Lung (tissue), 12 donors: Measurements from ENCODE around the gene RCL1. TPM values are rescaled to one million over a fixed set of nuclear protein-coding genes. Genes with fewer than 3 reads are reported as not detected.

Experiments used
- ATAC-seq: fragments of 200-7000 bp; cut with Tn5 transposase; one replicate; pipeline ENCODE4 v1.9.1; 2020; ENCODE audit warnings: moderate number of reproducible peaks; ENCODE audit not compliant: insufficient read depth, low FRiP score
- DNase-seq, 3 donors: peaks; one replicate each; pipeline ENCODE4 v3.0.0-alpha.2; 2013 to 2017
- H3K27ac ChIP-seq, 2 donors: one replicate each; pipeline ENCODE4 v1.5.1; 2013; ENCODE audit warnings: mild to moderate bottlenecking in 2 of 2, moderate library complexity in 2 of 2, control low read depth in 1 of 2, inconsistent platforms in 1 of 2, low read depth in 1 of 2, low read length in 1 of 2
- H3K27me3 ChIP-seq, 3 donors: one replicate each; pipeline ENCODE4 v1.5.1; 2013; ENCODE audit warnings: low read length in 2 of 3; ENCODE audit not compliant: control insufficient read depth in 3 of 3, insufficient read depth in 3 of 3
- H3K36me3 ChIP-seq, 4 donors: one replicate each; pipeline ENCODE4 v1.5.1; 2013; ENCODE audit warnings: low read length in 4 of 4, mild to moderate bottlenecking in 1 of 4, moderate library complexity in 1 of 4; ENCODE audit not compliant: control insufficient read depth in 4 of 4, insufficient read depth in 4 of 4
- H3K4me1 ChIP-seq, 5 donors: one replicate each; pipeline ENCODE4 v1.5.1; 2013; ENCODE audit warnings: low read length in 5 of 5, mild to moderate bottlenecking in 2 of 5, moderate library complexity in 1 of 5; ENCODE audit not compliant: control insufficient read depth in 5 of 5, insufficient read depth in 5 of 5
- H3K4me3 ChIP-seq: one replicate; pipeline ENCODE4 v1.5.1; 2013; ENCODE audit warnings: mild to moderate bottlenecking, control low read depth, moderate library complexity
- H3K9ac ChIP-seq, 2 donors: one replicate each; pipeline ENCODE4 v1.5.1; 2013; ENCODE audit warnings: low read length in 2 of 2, control low read depth in 1 of 2; ENCODE audit not compliant: insufficient read depth in 1 of 2
- H3K9me3 ChIP-seq, 4 donors: one replicate each; pipeline ENCODE4 v1.5.1; 2013; ENCODE audit warnings: low read length in 3 of 4, mild to moderate bottlenecking in 1 of 4, moderate library complexity in 1 of 4; ENCODE audit not compliant: control insufficient read depth in 4 of 4, insufficient read depth in 3 of 4
- WGBS, 2 donors: extraction: QIAGEN DNeasy Blood & Tissue Kit; methylation state at CpG; one replicate each; pipeline ENCODE4 v1.1.7; 2013; 5-methylcytosine and 5-hydroxymethylcytosine counted together
- polyA plus RNA-seq, 2 donors: library from polyadenylated mRNA; stranded (reverse); fragments of 200-250 nt; gene quantifications; one replicate each; pipeline ENCODE4 v1.2.1, GENCODE V29; 2013
- total RNA-seq, 2 donors: library from RNA; depleted of rRNA in 1 of 2; stranded (reverse); fragments of >200 nt in 1 of 2; gene quantifications; one replicate each; pipeline ENCODE4 v1.2.1, GENCODE V29; 2014 to 2021
- TF ChIP-seq, protein P1 (sequence below): IDR thresholded peaks from 2 replicates; pipeline ENCODE4 v1.5.1; 2012; ENCODE audit warnings: mild to moderate bottlenecking; ENCODE audit errors: control extremely low read depth, extremely low read depth
- donor health status: control.
- donor health status: control.
- donor health status: Bipolar disorder and iron deficiency.
- donor health status: healthy.
- donor health status: DM: yes; HTN: yes; CAD: no.

Gene RCL1
- total and polyA plus RNA-seq, 4 donors = 14.8 to 62.2 (median 23.4) TPM

DNA sequence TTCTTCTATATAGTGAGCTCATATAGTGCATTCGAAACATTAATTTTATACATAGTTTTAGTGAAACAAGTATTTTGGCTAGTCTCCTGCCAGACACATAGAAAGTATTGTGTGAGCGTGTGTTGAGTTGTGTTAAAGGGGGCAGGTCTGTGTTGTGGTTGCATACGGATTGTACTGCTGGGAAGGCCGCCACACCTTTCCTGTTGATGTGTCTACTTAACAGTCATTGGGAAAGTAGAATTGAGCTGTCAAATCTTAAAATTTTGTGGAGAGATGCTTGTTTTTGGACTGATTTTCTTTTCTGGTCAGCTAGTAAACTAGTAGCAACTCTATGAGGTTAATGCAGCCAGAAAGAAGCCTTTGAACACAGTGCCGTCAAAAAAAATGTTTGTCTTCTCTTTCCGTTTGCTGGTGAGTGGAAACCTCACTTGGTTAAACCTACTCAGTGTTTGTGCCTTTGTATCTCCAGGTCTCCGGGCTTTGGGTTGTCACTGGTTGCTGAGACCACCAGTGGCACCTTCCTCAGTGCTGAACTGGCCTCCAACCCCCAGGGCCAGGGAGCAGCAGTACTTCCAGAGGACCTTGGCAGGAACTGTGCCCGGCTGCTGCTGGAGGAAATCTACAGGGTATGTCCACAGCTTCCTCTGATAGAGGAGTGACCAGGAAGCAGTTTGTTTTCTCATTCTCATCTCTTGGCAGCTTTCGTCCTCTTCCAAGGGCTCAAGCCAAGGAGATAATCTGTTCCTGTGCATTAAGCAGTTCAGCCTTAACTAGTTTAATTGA, 51.5 kb downstream of the RCL1 start:
- Histone ChIP-seq H3K4me1 (peaks cover 0 to 3% (median 0%) of the 10 kb centered on the region in 5 donors), H3K27me3 (no peaks in the 10 kb centered on the region), H3K4me3 (no peak overlapping the region), H3K9ac (no peak overlapping the region), H3K36me3 (peaks cover 15 to 29% (median 19%) of the 10 kb centered on the region in 4 donors), H3K9me3 (no peaks in the 10 kb centered on the region), H3K27ac (peak overlapping the region in 1 of 2 donors; percentile 57)
- WGBS, 2 donors = 71 to 73% methylated on average over 9 of the region's 9 CpGs
- no peak for DNase-seq
- TF ChIP-seq, protein P1, sequence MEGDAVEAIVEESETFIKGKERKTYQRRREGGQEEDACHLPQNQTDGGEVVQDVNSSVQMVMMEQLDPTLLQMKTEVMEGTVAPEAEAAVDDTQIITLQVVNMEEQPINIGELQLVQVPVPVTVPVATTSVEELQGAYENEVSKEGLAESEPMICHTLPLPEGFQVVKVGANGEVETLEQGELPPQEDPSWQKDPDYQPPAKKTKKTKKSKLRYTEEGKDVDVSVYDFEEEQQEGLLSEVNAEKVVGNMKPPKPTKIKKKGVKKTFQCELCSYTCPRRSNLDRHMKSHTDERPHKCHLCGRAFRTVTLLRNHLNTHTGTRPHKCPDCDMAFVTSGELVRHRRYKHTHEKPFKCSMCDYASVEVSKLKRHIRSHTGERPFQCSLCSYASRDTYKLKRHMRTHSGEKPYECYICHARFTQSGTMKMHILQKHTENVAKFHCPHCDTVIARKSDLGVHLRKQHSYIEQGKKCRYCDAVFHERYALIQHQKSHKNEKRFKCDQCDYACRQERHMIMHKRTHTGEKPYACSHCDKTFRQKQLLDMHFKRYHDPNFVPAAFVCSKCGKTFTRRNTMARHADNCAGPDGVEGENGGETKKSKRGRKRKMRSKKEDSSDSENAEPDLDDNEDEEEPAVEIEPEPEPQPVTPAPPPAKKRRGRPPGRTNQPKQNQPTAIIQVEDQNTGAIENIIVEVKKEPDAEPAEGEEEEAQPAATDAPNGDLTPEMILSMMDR = no peak
- ATAC-seq = no peak

DNA sequence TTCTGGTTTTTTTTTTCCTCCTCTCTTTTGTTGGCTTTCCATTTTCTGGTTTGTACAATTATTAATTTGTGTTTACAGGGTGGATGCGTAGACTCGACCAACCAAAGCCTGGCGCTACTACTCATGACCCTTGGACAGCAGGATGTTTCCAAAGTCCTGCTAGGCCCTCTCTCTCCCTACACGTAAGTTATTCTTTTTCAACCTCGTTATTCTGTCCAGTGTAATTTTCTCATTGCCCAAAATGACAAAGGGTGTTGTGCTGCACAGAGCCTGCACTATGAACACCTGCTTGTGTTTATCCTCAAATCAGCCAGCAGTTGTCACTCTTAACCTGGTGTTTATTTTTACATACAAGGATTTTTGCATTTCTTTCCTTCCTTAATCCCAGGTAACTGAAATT, 56.6 kb downstream of the RCL1 start:
- peaks cover 0 to 8% (median 0%) of the 10 kb centered on the region in 5 donors for H3K4me1 ChIP-seq
- peaks cover 14 to 31% (median 28%) of the 10 kb centered on the region in 4 donors for H3K36me3 ChIP-seq
- H3K9me3 ChIP-seq = no peaks in the 10 kb centered on the region
- no peaks in the 10 kb centered on the region for H3K27me3 ChIP-seq
- no peak overlapping the region for H3K27ac ChIP-seq
- H3K9ac ChIP-seq = no peak overlapping the region
- H3K4me3 ChIP-seq = no peak overlapping the region
- no peak for DNase-seq
- TF ChIP-seq, protein P1 = no peak
- 85 to 87% methylated on average over 5 of the region's 5 CpGs for WGBS, 2 donors
- no peak for ATAC-seq

DNA sequence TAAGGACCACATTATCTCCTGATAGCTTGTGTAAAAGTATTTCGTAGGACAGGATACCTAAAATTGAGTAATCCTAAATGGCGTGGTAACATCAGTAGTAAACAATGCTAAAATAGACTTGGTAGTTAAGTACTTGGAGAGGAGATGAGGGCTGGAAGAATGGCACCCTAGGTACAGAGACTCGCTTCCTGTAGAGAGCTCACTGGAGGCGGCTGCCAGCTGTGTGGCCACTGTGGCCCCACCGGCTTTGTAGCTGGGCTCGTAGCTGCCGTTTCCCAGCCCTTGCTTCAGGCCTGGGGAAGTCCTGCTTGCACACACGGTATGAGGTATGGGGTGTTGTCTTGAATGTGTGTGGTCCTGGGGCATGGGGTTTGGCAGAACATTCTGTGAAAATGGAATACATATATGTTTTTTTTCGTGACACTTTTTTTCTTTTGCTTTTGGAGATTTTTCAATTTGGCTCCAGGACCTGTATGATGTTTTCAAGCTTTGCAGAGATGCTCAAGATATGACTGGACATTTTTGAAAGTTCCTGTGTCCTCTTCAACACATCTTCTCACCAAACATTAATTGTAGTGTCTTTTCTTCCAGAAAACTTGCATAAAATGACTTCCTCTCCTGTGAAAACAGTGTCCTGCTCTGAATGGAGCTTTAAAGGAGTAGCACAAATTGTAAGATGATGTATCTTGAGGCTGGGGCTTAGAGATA, 58.0 kb downstream of the RCL1 start:
- peaks cover 0 to 8% (median 0%) of the 10 kb centered on the region in 5 donors for H3K4me1 ChIP-seq

More for the DNA sequence above, 58.0 kb downstream of the RCL1 start:
- Histone ChIP-seq H3K27me3 (no peaks in the 10 kb centered on the region), H3K9ac (no peak overlapping the region), H3K4me3 (no peak overlapping the region), H3K9me3 (no peaks in the 10 kb centered on the region), H3K36me3 (peaks cover under 1 to 27% (median 19%) of the 10 kb centered on the region in 4 donors), H3K27ac (no peak overlapping the region)
- WGBS, 2 donors = 35 to 79% methylated on average over 9 of the region's 9 CpGs
- ATAC-seq = no peak
- TF ChIP-seq, protein P1 = no peak
- peak; percentile 22 to 57 (median 37) for DNase-seq
